Endothelial cell of umbilical vein (primary cell): ENCODE data around the gene WAPL. TPM values are rescaled to one million over a fixed set of nuclear protein-coding genes. Genes with fewer than 3 reads are reported as not detected.

ENCODE experiments used
- BruUV-seq: library from RNA; stranded (reverse); fragments of 400-500 nt; replicated peaks from 2 replicates; lab custom pipeline; 2021; lab: Mats Ljungman, UMichigan
- CTCF ChIA-PET: fragments of 300-600, 350-600 bp; sonication (Branson Sonifier 250); formaldehyde crosslinking; loops from one replicate; lab custom pipeline; 2021; ENCODE audit warnings: antibody characterized with exemption, inconsistent platforms; lab: Charles Lee
- POLR2A ChIA-PET: fragments of 300-600, 350-600 bp; sonication (Branson Sonifier 250); formaldehyde crosslinking; loops from one replicate; lab custom pipeline; 2021; ENCODE audit warnings: antibody characterized with exemption, inconsistent platforms; lab: Charles Lee
- DNase-seq: peaks from one replicate; pipeline ENCODE4 v3.0.0-alpha.2; 2011; ENCODE audit warnings: low read depth, low spot score
- FAIRE-seq: peaks from 2 replicates; lab custom pipeline; 2011; peaks lifted over from hg19 to GRCh38; lab: Jason Lieb, UNC
- H2AFZ ChIP-seq: 2 replicates; pipeline ENCODE4 v1.6.0; 2012; ENCODE audit warnings: low read depth, low read length, control low read depth, inconsistent platforms
- H3K27ac ChIP-seq: 2 replicates; pipeline ENCODE4 v1.5.1; 2011; ENCODE audit warnings: low read depth, mild to moderate bottlenecking, control low read depth, low read length, moderate library complexity; ENCODE audit not compliant: insufficient read depth
- H3K27me3 ChIP-seq, 2 experiments: 2 replicates each; pipeline versions ENCODE4 v1.6.0 to v1.6.1; 2011; ENCODE audit warnings: low read length in 2 of 2, mixed read lengths in 1 of 2; ENCODE audit not compliant: control insufficient read depth in 2 of 2, insufficient read depth in 2 of 2
- H3K36me3 ChIP-seq, 2 experiments: 2 replicates in 1 of 2; 3 replicates in 1 of 2; pipeline ENCODE4 v1.5.1; 2011; ENCODE audit warnings: low read length in 2 of 2, mild to moderate bottlenecking in 1 of 2, moderate library complexity in 1 of 2; ENCODE audit not compliant: control insufficient read depth in 2 of 2, insufficient read depth in 2 of 2; ENCODE audit errors: extremely low read depth in 1 of 2
- H3K4me1 ChIP-seq: 3 replicates; pipeline ENCODE4 v1.5.1; 2011; ENCODE audit warnings: mild to moderate bottlenecking, low read length; ENCODE audit not compliant: control insufficient read depth, insufficient read depth; ENCODE audit errors: extremely low read depth
- H3K4me2 ChIP-seq: 2 replicates; pipeline ENCODE4 v1.6.1; 2011; ENCODE audit warnings: low read length, control low read depth, mixed read lengths; ENCODE audit not compliant: insufficient read depth
- H3K4me3 ChIP-seq, 3 experiments: fragments of 200-600 bp in 1 of 3; sonication (generic), shearing (Covaris generic) in 1 of 3; replicated peaks in 1 of 3; 2 replicates each; pipeline ENCODE4 v1.5.1; 2011 to 2016; ENCODE audit warnings: control low read depth in 3 of 3, low read length in 3 of 3, mild to moderate bottlenecking in 2 of 3, inconsistent platforms in 1 of 3, low read depth in 1 of 3, moderate library complexity in 1 of 3; ENCODE audit not compliant: insufficient read depth in 1 of 3
- H3K79me2 ChIP-seq: 2 replicates; pipeline ENCODE4 v1.6.0; 2012; ENCODE audit warnings: low read length, inconsistent platforms; ENCODE audit not compliant: control insufficient read depth, insufficient read depth
- H3K9ac ChIP-seq: replicated peaks from 2 replicates; pipeline ENCODE3; 2011; ENCODE audit warnings: low read length, control low read depth; ENCODE audit not compliant: insufficient read depth; ENCODE audit errors: extremely low read depth
- H3K9me1 ChIP-seq: replicated peaks from 3 replicates; pipeline ENCODE4 v1.6.0; 2011; ENCODE audit warnings: mild to moderate bottlenecking, low read length; ENCODE audit not compliant: control insufficient read depth, insufficient read depth; ENCODE audit errors: extremely low read depth
- H3K9me3 ChIP-seq: replicated peaks from 2 replicates; pipeline ENCODE4 v1.5.1; 2012; ENCODE audit warnings: low read length, inconsistent platforms; ENCODE audit not compliant: control insufficient read depth, insufficient read depth
- H4K20me1 ChIP-seq: replicated peaks from 2 replicates; pipeline ENCODE3; 2011; ENCODE audit warnings: mild to moderate bottlenecking, low read length; ENCODE audit not compliant: control insufficient read depth, insufficient read depth; ENCODE audit errors: extremely low read depth
- CTCF ChIP-seq, 2 donors: IDR thresholded peaks; 1 replicate in 1 of 2; 2 replicates in 1 of 2; pipeline ENCODE4 v1.5.1; 2011; ENCODE audit warnings: low read length in 2 of 2, mild to moderate bottlenecking in 2 of 2, moderate library complexity in 2 of 2, control low read depth in 1 of 2, inconsistent platforms in 1 of 2, low read depth in 1 of 2; ENCODE audit not compliant: insufficient read depth in 1 of 2; ENCODE audit errors: extremely low read depth in 1 of 2
- EZH2 ChIP-seq: IDR thresholded peaks from 2 replicates; pipeline ENCODE4 v1.6.1; 2012; ENCODE audit warnings: borderline replicate concordance, low read depth, mild to moderate bottlenecking, moderate library complexity, low read length, inconsistent platforms; ENCODE audit not compliant: severe bottlenecking
- FOS ChIP-seq: IDR thresholded peaks from 2 replicates; pipeline ENCODE4 v1.6.1; 2011; ENCODE audit warnings: mild to moderate bottlenecking, low read length, moderate library complexity, borderline replicate concordance; ENCODE audit not compliant: insufficient read depth
- GATA2 ChIP-seq: IDR thresholded peaks from 2 replicates; pipeline ENCODE4 v1.7.0; 2011; ENCODE audit warnings: low read depth, mild to moderate bottlenecking, moderate library complexity, mixed read lengths, low read length; ENCODE audit not compliant: insufficient read length, insufficient read depth
- JUN ChIP-seq: IDR thresholded peaks from 2 replicates; pipeline ENCODE4 v1.6.1; 2011; ENCODE audit warnings: borderline replicate concordance, low read depth; ENCODE audit not compliant: insufficient read length, insufficient read depth
- MAX ChIP-seq: IDR thresholded peaks from 2 replicates; pipeline ENCODE4 v1.6.1; 2011; ENCODE audit not compliant: insufficient read depth, insufficient read length
- MYC ChIP-seq: IDR thresholded peaks from one replicate; pipeline ENCODE4 v1.6.1; 2011; ENCODE audit warnings: mild to moderate bottlenecking, low read depth, low read length
- POLR2A ChIP-seq: IDR thresholded peaks from 2 replicates; pipeline ENCODE4 v1.6.1; 2012; ENCODE audit warnings: low read depth, mild to moderate bottlenecking, control low read depth, low read length
- POLR2AphosphoS5 ChIP-seq: IDR thresholded peaks from 2 replicates; pipeline ENCODE4 v1.6.1; 2012; ENCODE audit warnings: low read depth, mild to moderate bottlenecking, control low read depth, low read length, moderate library complexity; ENCODE audit not compliant: insufficient read depth
- dilution Hi-C: fragments of 300-500 bp; cut with MboI; formaldehyde crosslinking; loops from one replicate; pipeline ENCODE4 v1.15.0; 2019; ENCODE audit warnings: low sequenced_read_pairs; ENCODE audit not compliant: extremely low pct_ligation_motif_present
- intact Hi-C: fragments of 100-400 bp; cut with micrococcal nuclease; formaldehyde crosslinking; loops from one replicate; pipeline ENCODE4 v1.10.0; 2022
- polyA plus RNA-seq, 4 experiments: library from polyadenylated mRNA; depleted of rRNA in 3 of 4; stranded (reverse) in 3 of 4; unstranded in 1 of 4; fragments of >200 nt; gene quantifications; 2 replicates each; pipeline versions ENCODE4 v1.2.1 to v1.2.3, GENCODE V29; 2011 to 2012; ENCODE audit warnings: missing spikeins in 1 of 4
- total RNA-seq: library from RNA; stranded (reverse); gene quantifications from 2 replicates; pipeline ENCODE4 v1.2.3, GENCODE V29; 2021

WAPL gene
- total and polyA plus RNA-seq, 2 donors (not counting 3 experiments of a cell fraction or from before 2014, with no cell fraction given), result 9.2 to 35.1 TPM

- Histone ChIP-seq H3K4me1 (no peaks in the 10 kb centered on the region), H4K20me1 (no peaks in the 10 kb centered on the region), H3K4me2 (no peak overlapping the region), H3K9me3 (no peaks in the 10 kb centered on the region), H3K27me3 (no peaks in the 10 kb centered on the region), H3K4me3 (no peak overlapping the region), H2AFZ (no peak overlapping the region), H3K36me3 (no peaks in the 10 kb centered on the region), H3K27ac (no peak overlapping the region), H3K9me1 (no peaks in the 10 kb centered on the region), H3K9ac (no peak overlapping the region), H3K79me2 (no peaks in the 10 kb centered on the region)
- dilution Hi-C loops, result no loop called here
- DNase-seq, result no peak
- intact Hi-C loops, result no loop called here
- CTCF ChIA-PET, result interaction anchor here (1.1 kb wide), 1 partner anchor 38 kb away, joined by 4 read pairs; no protein-coding TSS in a partner anchor
- no peak for FAIRE-seq
- BruUV-seq, result no TSS peak
- TF ChIP-seq JUN (no peak), MAX (no peak), FOS (no peak), CTCF (IDR thresholded peaks at IDR 0.05; ENCODE audit: extremely low read depth in 1 of 2, insufficient read depth in 1 of 2, low read depth in 1 of 2, low read length in 2 of 2) (no peak), MYC (no peak), POLR2AphosphoS5 (no peak), EZH2 (no peak), POLR2A (no peak), GATA2 (no peak)
- POLR2A ChIA-PET, result no interaction called here
Observed at GRCh38 chr10:86547296-86547695, 25.7 kb upstream of the WAPL start.
